ENCODE results near the gene CERS6. TPM values are rescaled to one million over a fixed set of nuclear protein-coding genes. Genes with fewer than 3 reads are reported as not detected.

Gene CERS6
- total and polyA plus RNA-seq, 8 donors = 18.8 to 24.5 (median 22.1) TPM

GRCh38 chr2:168770796-168771195 is 314.7 kb downstream of the CERS6 start:
- intact Hi-C loops (cut with DNase I) = loop anchor here in 1 of 2 donors (5.0 kb wide), 1 partner anchor 152 kb away; no protein-coding TSS in a partner anchor
- H3K36me3 ChIP-seq = peaks cover 0 to 7% of the 10 kb centered on the region in 2 donors
- H3K27ac ChIP-seq = no peak overlapping the region
- no peak for TF ChIP-seq CTCF (IDR thresholded peaks at IDR 0.05)
- no peak for ATAC-seq
- no peaks in the 10 kb centered on the region for H3K27me3 ChIP-seq
- H3K4me1 ChIP-seq = peaks cover 0 to 8% of the 10 kb centered on the region in 2 donors
- H3K4me3 ChIP-seq = no peak overlapping the region
- H3K9me3 ChIP-seq = no peaks in the 10 kb centered on the region
- DNase-seq = no peak

- ATAC-seq (no peak), DNase-seq (no peak)
- H3K36me3 ChIP-seq = peaks cover 0 to 7% of the 10 kb centered on the region in 2 donors
- peaks cover 0 to 8% of the 10 kb centered on the region in 2 donors for H3K4me1 ChIP-seq
- TF ChIP-seq CTCF (IDR thresholded peaks at IDR 0.05) = no peak
- H3K27ac ChIP-seq = no peak overlapping the region
- no peak overlapping the region for H3K4me3 ChIP-seq
- no peaks in the 10 kb centered on the region for H3K27me3 ChIP-seq
- intact Hi-C loops (cut with DNase I) = loop anchor here in 1 of 2 donors (5.0 kb wide), 1 partner anchor 150 kb away; no protein-coding TSS in a partner anchor
- no peaks in the 10 kb centered on the region for H3K9me3 ChIP-seq
Observed at GRCh38 chr2:168772704-168773103, 316.6 kb downstream of the CERS6 start.

GRCh38 chr2:168773128-168773527 is 317.1 kb downstream of the CERS6 start:
- Histone ChIP-seq H3K4me3 (no peak overlapping the region), H3K36me3 (peaks cover 0 to 7% of the 10 kb centered on the region in 2 donors)
- intact Hi-C loops (cut with DNase I) = loop anchor here in 1 of 2 donors (5.0 kb wide), 1 partner anchor 149 kb away; no protein-coding TSS in a partner anchor

GRCh38 chr2:168773719-168774521 is 317.8 kb downstream of the CERS6 start:
- Histone ChIP-seq H3K9me3 (no peaks in the 10 kb centered on the region), H3K27me3 (no peaks in the 10 kb centered on the region), H3K4me3 (no peak overlapping the region), H3K36me3 (peaks cover 0 to 7% of the 10 kb centered on the region in 2 donors), H3K4me1 (peaks cover 0 to 8% of the 10 kb centered on the region in 2 donors), H3K27ac (no peak overlapping the region)
- ATAC-seq (peak; percentile 97), DNase-seq (peak in 3 of 4 donors; percentile 42 to 62 (median 42))
- peak; percentile 74 to 77 for TF ChIP-seq CTCF (IDR thresholded peaks at IDR 0.05)
- intact Hi-C loops (cut with DNase I) = loop anchor here in 1 of 2 donors (5.0 kb wide), 1 partner anchor 148 kb away; no protein-coding TSS in a partner anchor

More at GRCh38 chr2:168773128-168773527, 317.1 kb downstream of the CERS6 start:
- no peaks in the 10 kb centered on the region for H3K27me3 ChIP-seq
- ATAC-seq (no peak), DNase-seq (no peak)
- peaks cover 0 to 8% of the 10 kb centered on the region in 2 donors for H3K4me1 ChIP-seq
- no peak for TF ChIP-seq CTCF (IDR thresholded peaks at IDR 0.05)
- no peak overlapping the region for H3K27ac ChIP-seq
- H3K9me3 ChIP-seq = no peaks in the 10 kb centered on the region

- no peak for TF ChIP-seq CTCF (IDR thresholded peaks at IDR 0.05)
- no peak for DNase-seq
- no peaks in the 10 kb centered on the region for H3K36me3 ChIP-seq
- H3K9me3 ChIP-seq = no peaks in the 10 kb centered on the region
- no peak overlapping the region for H3K4me3 ChIP-seq
- no peaks in the 10 kb centered on the region for H3K27me3 ChIP-seq
- no peak for ATAC-seq
- no peak overlapping the region for H3K27ac ChIP-seq
- peaks cover 0 to 8% of the 10 kb centered on the region in 2 donors for H3K4me1 ChIP-seq
- intact Hi-C loops (cut with DNase I) = no loop called here
Observed at GRCh38 chr2:168775837-168776236, 319.8 kb downstream of the CERS6 start.
